GM19099 (cell line): ENCODE measurements around the gene GTF2F2.

ENCODE experiments used
- POLR2A ChIP-seq: IDR thresholded peaks from 3 replicates; pipeline ENCODE4 v1.6.1; 2011; ENCODE audit warnings: low read depth; ENCODE audit not compliant: insufficient read length; ENCODE audit errors: extremely low read depth

The GTF2F2 gene

DNA sequence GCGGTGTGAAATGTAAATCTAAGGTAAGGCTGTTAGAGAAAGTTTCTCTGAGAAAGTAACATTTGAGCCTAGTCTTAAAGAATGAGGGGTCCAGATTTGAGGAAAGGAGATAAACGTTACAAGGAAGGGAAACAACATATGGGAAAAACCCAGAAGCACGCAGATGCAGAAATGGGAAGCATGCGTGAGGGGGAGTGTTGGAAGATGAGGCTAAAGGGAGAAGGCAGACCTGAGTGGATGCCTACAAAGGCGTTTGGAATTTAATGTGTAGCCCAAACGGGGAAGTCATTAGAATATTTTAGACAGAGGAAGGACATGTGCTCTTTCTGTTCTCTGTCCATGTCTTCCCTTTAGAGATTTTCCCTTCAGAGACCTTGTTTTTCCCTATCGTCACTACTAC lies 159.7 kb downstream of the GTF2F2 start:
- no peak for TF ChIP-seq POLR2A

DNA sequence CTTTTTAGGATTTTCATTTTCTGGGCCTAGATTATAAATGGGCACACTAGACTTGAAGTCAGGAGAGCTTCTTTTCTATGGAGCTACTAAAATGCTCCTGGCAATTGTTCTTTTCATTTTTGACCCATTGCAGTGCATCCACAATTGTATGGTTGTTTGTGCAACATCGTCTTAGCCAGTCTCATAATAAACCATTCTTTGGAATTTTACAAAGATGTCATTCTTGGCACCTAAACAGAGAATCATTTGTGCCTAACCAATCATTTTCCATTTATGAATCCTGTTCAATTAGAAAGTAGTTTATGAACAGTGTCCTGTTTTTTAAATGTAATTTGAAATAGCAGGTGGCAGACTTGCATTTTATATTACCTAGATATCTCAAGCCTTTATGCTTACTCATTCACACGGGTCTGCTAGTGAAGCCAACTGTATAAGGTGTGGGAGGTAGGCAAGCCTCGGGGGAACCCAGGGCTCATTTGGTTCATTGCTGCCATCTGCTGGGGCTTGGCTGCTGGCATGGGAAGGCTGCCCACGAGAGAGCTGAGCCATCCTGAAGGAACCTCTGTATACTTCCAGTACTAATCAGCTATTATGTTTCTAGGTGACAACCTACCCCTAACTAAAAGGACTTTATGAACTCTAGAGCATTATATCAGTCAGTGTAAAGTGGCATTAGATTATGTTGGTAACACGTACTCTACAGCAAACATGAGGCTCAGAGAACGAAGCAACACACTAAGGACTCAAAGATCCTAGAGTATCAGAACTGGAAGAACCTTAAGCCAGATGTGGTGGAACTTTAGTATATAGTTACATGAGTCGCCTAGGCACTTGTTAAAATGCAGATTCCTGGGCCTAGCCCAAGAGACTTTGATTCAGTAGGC lies 160.7 kb downstream of the GTF2F2 start:
- TF ChIP-seq POLR2A, result no peak

DNA sequence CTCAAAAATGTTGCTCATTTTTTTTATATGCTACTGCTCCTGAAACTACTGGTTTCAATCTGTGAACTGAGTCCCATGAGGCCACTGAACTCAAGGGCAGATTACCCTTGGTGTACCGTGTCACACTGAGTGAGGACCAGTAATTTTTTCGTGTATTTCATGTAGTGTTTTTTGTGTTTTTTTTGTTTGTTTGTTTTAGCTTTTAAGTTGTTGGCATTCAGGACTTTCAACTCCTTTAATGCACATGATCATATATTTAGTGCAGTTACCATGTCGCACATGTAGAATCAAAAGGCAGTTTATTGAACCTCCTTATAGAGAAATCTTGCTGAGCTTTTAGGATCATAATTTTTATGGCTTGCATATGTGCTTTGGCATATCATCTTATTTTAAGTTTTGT lies 162.7 kb downstream of the GTF2F2 start:
- no peak for TF ChIP-seq POLR2A

DNA sequence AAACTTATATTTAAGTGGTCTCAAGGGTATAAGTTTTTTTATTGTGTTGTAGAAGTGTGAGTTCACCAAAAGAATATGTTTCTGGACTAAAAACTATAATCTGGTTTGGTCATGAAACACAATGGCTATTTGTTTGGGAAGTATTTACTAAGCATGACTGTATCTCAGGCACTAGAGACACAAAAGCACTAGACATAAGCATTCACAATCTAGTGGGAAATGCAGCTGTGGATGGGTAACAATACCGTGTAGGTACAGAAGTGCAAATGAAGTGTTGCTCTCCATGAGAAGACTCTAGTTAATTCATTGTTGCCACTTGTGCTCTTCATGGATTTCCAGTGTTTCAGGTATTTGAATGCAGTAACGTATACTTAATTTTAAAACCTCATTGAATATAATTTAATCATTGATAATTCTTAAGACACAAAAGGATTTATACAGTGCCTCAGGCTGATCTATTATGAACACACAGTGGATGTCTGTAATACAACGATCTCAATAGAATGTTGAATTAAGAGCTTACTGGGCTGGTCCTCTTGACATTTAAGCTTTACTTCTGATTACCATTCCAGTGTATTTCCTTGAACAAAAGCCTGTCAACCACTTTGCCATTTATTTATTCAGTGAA lies 169.7 kb downstream of the GTF2F2 start:
- TF ChIP-seq POLR2A, result no peak

DNA sequence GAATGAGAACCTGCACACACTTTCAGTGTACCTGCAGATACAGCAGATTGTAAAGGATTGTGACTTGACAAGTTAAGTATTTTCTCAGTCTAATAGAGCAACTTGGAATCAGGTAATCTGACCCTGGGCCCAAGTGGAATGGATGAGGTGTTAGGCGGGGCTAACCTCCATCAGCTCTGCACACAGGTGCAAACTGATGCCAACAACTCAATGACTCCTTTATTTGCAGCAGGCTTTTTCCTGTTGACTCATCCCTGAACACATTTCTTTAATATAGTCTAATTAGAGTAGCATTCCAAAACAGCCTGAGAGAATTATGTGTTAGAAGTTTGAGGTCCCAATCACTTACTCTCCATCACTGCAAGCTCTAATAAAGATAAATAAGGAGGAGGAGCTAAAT lies 171.9 kb downstream of the GTF2F2 start:
- TF ChIP-seq POLR2A, result no peak

DNA sequence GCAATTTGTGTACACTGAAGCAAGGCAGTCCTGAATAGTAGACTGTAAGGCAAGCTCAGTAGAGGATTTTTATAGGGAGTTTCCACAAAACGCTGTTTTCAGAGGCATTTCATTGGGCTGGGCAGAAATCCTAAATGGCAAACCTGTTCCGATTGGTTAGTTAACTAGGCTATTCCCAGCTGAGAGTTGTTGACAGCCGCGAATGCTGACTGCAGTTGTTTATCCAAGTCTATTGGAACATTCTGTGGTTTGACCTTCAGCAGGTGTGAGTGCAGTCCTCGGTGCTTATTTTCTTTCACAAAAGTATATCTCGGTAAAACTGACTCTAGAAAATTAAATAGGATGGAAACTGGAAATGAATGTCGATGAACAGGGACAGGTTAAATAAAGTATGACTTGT lies 175.2 kb downstream of the GTF2F2 start:
- no peak for TF ChIP-seq POLR2A

DNA sequence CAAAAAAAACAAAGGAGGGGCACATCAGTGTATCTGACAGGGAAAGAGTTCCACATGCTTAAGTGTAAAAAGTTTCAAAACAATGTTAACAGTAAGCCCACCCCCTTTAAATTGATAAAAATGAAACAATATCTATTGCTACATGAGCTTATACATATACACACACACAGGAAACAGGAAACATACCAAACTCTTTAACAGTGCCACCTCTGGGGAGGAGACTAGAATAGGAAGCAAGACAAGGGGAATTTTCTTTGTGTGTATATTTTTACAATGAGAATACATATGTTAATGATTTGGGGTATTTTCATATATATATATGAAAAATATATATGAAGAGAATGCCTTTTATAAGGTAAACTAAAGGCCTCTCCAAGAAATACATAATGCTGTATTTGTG lies 175.9 kb downstream of the GTF2F2 start:
- no peak for TF ChIP-seq POLR2A

DNA sequence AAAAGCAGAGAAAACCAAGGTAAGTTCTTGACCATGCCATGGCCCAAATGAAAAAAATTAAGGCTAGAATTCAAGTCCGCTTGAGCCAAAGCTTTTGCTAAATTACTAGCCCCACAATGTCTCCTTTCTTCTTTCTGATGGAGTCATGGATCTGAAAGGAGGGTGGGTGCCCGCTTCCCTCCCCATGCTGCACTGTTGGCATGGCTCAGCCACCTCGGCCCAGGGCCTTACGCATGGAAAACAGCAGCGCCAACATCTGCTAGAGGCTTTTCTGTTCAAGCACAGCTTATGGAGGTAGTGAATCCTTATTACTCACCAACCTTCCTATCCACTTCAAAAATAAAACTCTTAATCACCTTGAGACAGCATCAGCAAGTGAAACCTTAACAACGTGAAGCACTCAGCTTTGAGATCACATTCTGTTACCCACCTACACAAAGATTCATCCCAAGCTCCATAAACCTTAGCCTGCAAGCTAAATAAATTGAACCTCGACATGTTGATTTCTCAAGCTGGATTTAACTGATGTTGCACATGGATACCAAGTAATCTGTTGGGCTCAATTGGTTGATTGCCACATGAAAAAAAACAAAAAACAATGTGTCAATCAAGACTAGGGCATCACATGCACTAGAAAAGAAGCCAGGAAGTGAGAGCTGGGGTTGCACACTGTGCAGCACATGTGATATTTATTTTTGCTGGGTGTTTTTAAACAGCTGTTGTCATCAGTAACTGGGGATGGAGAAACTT lies 177.3 kb downstream of the GTF2F2 start:
- no peak for TF ChIP-seq POLR2A

DNA sequence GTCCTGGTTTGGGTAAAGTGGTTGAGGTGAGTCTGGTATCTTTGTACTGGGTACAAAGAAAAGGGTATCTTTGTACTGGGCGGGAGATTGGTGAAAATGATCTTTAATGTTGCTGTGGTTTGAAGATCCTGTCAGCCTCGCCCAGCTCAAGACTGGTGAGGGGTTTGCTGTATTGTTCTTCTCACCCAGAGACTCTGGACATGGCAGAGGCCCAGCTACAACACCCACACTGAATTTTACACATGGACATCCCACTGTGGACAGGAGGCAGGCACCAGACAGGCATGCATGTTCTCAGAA lies 177.8 kb downstream of the GTF2F2 start:
- no peak for TF ChIP-seq POLR2A

DNA sequence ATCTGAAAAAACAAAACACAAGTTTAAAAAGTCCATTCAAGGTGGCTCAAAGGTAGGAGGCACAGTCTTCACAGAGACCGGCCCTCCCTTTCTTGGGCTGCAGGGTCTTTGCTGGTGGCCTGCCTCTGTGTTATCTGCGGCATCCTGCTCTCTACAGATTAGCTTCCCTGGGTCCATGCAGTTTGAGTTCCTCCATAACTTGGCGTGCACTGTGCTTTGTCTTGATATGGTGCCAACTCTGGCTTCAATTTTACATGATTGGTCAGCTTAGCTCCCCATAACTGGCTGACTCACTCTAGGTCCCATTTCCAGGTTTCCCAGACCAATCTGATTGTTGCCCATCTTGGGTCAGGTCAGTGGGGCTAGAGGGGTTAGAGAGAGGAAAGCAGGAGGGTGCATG lies 178.9 kb downstream of the GTF2F2 start:
- TF ChIP-seq POLR2A, result no peak

DNA sequence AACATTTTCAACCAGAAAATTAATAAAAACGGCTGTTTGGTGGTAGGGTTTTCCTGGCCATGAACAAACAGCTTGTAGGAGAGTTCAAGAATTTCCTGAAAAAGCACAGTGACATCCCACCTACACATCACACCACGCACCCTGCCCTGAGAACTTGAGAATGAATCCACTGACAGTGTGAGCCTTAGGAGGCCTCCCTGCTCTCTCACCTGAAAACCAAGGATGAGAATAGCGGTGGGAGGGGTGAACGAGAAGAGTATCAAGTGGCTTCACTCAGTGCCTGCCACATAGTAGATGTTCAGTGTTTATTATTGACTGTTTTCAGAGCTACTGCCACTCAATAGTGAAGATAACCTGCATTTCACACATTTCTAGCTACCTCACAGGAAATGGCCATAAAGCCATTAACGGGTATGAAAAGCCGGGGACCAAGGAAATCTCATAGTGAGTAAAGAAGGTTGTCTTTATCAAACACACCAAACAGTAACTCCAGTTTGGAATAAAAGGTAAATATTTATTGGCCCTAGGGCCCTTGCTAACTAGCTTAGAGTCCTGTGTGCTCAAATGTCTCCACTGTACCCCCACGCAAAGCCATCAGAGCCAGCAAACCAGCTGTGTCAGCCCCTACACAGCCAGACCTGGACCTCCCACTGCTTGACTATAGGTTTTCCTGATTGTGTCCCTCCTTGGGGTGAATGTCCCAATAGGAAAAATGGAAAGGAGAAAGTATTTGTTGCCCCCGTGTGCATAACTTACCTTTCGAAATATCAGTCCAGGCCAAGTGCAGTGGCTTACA lies 180.1 kb downstream of the GTF2F2 start:
- TF ChIP-seq POLR2A, result no peak

DNA sequence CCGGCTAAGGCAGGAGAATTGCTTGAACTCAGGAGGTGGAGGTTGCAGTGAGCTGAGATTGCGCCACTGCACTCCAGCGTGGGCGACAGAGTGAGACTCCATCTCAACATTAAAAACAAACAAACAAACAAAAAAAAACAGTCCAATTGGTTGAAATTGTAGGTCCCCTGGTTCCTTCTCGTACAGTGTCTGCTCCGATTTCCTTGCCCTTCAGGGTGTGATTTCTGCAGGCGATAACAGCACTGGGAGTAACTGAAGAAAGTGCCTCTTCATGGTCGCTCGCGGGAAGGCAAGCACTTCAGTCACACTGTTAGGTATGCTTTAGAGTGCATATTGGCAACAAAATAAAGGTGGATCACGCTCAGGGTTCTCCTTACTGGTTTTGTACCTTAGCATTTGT lies 181.0 kb downstream of the GTF2F2 start:
- no peak for TF ChIP-seq POLR2A

DNA sequence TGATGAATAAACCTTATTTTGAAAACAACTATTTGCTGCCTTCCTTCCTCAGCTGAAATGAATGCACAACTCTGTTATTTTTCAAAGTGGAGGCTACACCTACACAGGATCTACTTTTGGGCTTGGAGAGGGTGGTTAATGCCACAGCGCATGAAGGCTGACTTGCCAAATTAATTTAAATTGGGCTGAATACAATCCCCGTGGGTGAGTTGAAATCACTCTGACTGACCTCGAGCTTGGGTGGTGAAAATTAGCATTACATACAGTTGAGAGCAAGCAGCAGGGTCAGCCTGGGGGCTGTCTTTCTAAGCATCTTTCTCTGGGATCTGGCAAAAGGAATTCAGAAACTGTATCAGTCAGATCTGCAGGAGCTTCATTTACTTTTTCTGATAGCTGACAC lies 182.2 kb downstream of the GTF2F2 start:
- no peak for TF ChIP-seq POLR2A

DNA sequence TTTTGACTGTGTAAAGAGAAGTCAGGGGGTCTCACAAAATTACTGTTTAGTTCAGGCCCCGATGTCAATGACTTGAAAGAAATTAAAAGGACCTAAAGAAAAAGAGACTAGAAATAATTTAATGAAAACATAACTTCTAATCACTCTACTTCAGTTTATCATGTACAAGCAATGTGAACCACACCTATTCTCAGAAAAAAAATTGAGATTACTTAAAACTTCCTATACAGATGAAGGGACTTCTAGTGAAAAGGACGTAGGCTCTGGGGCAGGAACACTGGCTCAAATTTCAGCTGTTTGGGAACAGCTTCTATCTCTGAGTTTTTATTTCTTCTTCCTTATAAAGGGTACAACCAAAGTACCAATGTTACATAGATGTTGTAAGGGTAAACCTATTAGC lies 182.7 kb downstream of the GTF2F2 start:
- TF ChIP-seq POLR2A, result no peak

DNA sequence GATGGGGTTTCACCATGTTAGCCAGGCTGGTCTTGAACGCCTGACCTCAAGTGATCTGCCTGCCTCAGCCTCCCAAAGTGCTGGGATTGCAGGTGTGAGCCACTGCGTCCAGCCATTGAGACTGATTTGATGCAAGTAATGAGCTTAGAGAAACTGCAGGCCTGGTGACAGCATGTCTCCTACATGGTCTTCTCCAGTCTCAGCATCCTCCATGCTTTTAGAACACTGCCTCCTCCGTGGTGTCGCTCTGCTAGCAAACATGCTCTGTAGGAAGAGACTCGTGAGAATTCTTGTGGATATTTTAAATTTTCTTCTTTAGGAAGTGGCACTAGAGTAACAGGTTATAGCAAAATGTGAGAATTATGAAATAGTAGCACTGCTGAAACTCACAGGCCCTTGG lies 183.6 kb downstream of the GTF2F2 start:
- TF ChIP-seq POLR2A, result no peak
